IMR-90 (cell line): ENCODE data around the gene IL1R2. TPM values are rescaled to one million over a fixed set of nuclear protein-coding genes. Genes with fewer than 3 reads are reported as not detected.

Source experiments
- ATAC-seq: fragments of 200-7000 bp; cut with Tn5 transposase; 2 replicates; pipeline ENCODE4 v1.9.1; 2020; ENCODE audit warnings: low read depth, mild to moderate bottlenecking, moderate library complexity
- BruUV-seq: library from RNA; stranded (reverse); fragments of 400-500 nt; replicated peaks from 2 replicates; lab custom pipeline; 2021; lab: Mats Ljungman, UMichigan
- CTCF ChIA-PET: fragments of 300-600 bp; formaldehyde crosslinking; extraction: SDS; loops from one replicate; lab custom pipeline; 2021; ENCODE audit warnings: antibody characterized with exemption; lab: Yijun Ruan, JAX
- POLR2A ChIA-PET: fragments of 300-600 bp; sonication (Branson Sonifier 250); formaldehyde crosslinking; loops from one replicate; lab custom pipeline; 2022; ENCODE audit warnings: antibody characterized with exemption; ENCODE audit not compliant: unreplicated experiment; lab: Charles Lee
- DNase-seq: peaks from one replicate; pipeline ENCODE4 v3.0.0; 2013
- H2AFZ ChIP-seq: replicated peaks from 2 replicates; pipeline ENCODE3; 2013; ENCODE audit warnings: low read length, mild to moderate bottlenecking; ENCODE audit not compliant: poor library complexity
- H2AK5ac ChIP-seq: 2 replicates; pipeline ENCODE4 v1.6.1; 2013; ENCODE audit warnings: low read depth, low read length, inconsistent platforms
- H2AK9ac ChIP-seq: replicated peaks from 2 replicates; pipeline ENCODE3; 2013; ENCODE audit warnings: mild to moderate bottlenecking, low read depth, low read length, moderate library complexity; ENCODE audit not compliant: poor library complexity
- H2BK120ac ChIP-seq: 2 replicates; pipeline ENCODE4 v1.6.1; 2013; ENCODE audit warnings: low read depth, low read length, inconsistent platforms
- H2BK15ac ChIP-seq: 3 replicates; pipeline ENCODE4 v1.6.1; 2013; ENCODE audit warnings: low read depth, low read length, inconsistent platforms
- H2BK20ac ChIP-seq: 2 replicates; pipeline ENCODE4 v1.6.1; 2013; ENCODE audit warnings: low read depth, mild to moderate bottlenecking, inconsistent platforms, low read length, moderate library complexity
- H2BK5ac ChIP-seq: 2 replicates; pipeline ENCODE4 v1.6.1; 2013; ENCODE audit warnings: mild to moderate bottlenecking, low read depth, low read length, inconsistent platforms; ENCODE audit not compliant: poor library complexity, severe bottlenecking
- H3K14ac ChIP-seq: replicated peaks from 2 replicates; pipeline ENCODE4 v1.6.1; 2013; ENCODE audit warnings: low read depth, low read length, inconsistent platforms
- H3K18ac ChIP-seq: 2 replicates; pipeline ENCODE4 v1.6.1; 2013; ENCODE audit warnings: low read depth, low read length, control low read depth
- H3K23ac ChIP-seq: 2 replicates; pipeline ENCODE4 v1.6.1; 2013; ENCODE audit warnings: low read depth, low read length, inconsistent platforms
- H3K27ac ChIP-seq: 2 replicates; pipeline ENCODE4 v1.5.1; 2013; ENCODE audit warnings: mild to moderate bottlenecking, control low read depth, low read length; ENCODE audit not compliant: insufficient read depth
- H3K27me3 ChIP-seq: 2 replicates; pipeline ENCODE4 v1.6.1; 2013; ENCODE audit warnings: low read length; ENCODE audit not compliant: control insufficient read depth, insufficient read depth
- H3K36me3 ChIP-seq: 2 replicates; pipeline ENCODE4 v1.6.1; 2013; ENCODE audit warnings: low read length, mixed read lengths; ENCODE audit not compliant: control insufficient read depth, insufficient read depth
- H3K4ac ChIP-seq: 2 replicates; pipeline ENCODE4 v1.6.1; 2013; ENCODE audit warnings: low read depth, low read length, inconsistent platforms
- H3K4me1 ChIP-seq: 2 replicates; pipeline ENCODE4 v1.6.1; 2013; ENCODE audit warnings: low read length, mixed read lengths; ENCODE audit not compliant: control insufficient read depth, insufficient read depth
- H3K4me2 ChIP-seq: 2 replicates; pipeline ENCODE4 v1.6.1; 2013; ENCODE audit warnings: low read depth, mild to moderate bottlenecking, control low read depth, low read length, moderate library complexity
- H3K4me3 ChIP-seq: 2 replicates; pipeline ENCODE4 v1.5.1; 2013; ENCODE audit warnings: low read depth, mild to moderate bottlenecking, control low read depth, low read length, moderate library complexity; ENCODE audit not compliant: insufficient read depth
- H3K56ac ChIP-seq: 2 replicates; pipeline ENCODE4 v1.6.1; 2013; ENCODE audit warnings: low read length, inconsistent platforms; ENCODE audit not compliant: insufficient read depth; ENCODE audit errors: extremely low read depth
- H3K79me1 ChIP-seq, 2 experiments: 2 replicates each; pipeline ENCODE4 v1.6.1; 2013; ENCODE audit warnings: low read length in 2 of 2, inconsistent platforms in 1 of 2, low read depth in 1 of 2
- H3K9ac ChIP-seq: 2 replicates; pipeline ENCODE4 v1.6.1; 2013; ENCODE audit warnings: low read depth, low read length, control low read depth
- H3K9me1 ChIP-seq: 2 replicates; pipeline ENCODE4 v1.6.1; 2013; ENCODE audit warnings: low read length, inconsistent platforms; ENCODE audit not compliant: insufficient read depth
- H3K9me3 ChIP-seq: 2 replicates; pipeline ENCODE4 v1.6.1; 2013; ENCODE audit warnings: low read length; ENCODE audit not compliant: control insufficient read depth, insufficient read depth
- H4K20me1 ChIP-seq: 2 replicates; pipeline ENCODE4 v1.6.1; 2013; ENCODE audit warnings: low read length, inconsistent platforms; ENCODE audit not compliant: insufficient read depth
- H4K5ac ChIP-seq: 2 replicates; pipeline ENCODE4 v1.6.1; 2013; ENCODE audit warnings: mild to moderate bottlenecking, low read depth, low read length, control low read depth
- H4K8ac ChIP-seq, 2 experiments: 2 replicates each; pipeline ENCODE4 v1.6.1; 2013; ENCODE audit warnings: low read depth in 2 of 2, low read length in 2 of 2, control low read depth in 1 of 2, inconsistent platforms in 1 of 2
- H4K91ac ChIP-seq: 2 replicates; pipeline ENCODE4 v1.6.1; 2013; ENCODE audit warnings: low read depth, low read length, inconsistent platforms; ENCODE audit not compliant: insufficient read depth
- BHLHE40 ChIP-seq: fragments of 150-350 bp; IDR thresholded peaks from 2 replicates; pipeline ENCODE4 v1.6.1; 2016; ENCODE audit warnings: mild to moderate bottlenecking, low read depth, low read length
- CEBPB ChIP-seq: IDR thresholded peaks from 2 replicates; pipeline ENCODE4 v1.6.1; 2012; ENCODE audit warnings: low read depth, low read length, improper control_type of control experiment
- CHD1 ChIP-seq: IDR thresholded peaks from 2 replicates; pipeline ENCODE4 v1.6.1; 2012; ENCODE audit warnings: low read depth, low read length, improper control_type of control experiment
- ELK1 ChIP-seq: fragments of 150-350 bp; IDR thresholded peaks from 2 replicates; pipeline ENCODE4 v1.6.1; 2016; ENCODE audit warnings: low read depth, mild to moderate bottlenecking, low read length, moderate library complexity, borderline replicate concordance
- FOS ChIP-seq: fragments of 150-350 bp; IDR thresholded peaks from 2 replicates; pipeline ENCODE4 v1.6.1; 2016; ENCODE audit warnings: low read depth, low read length
- MAFK ChIP-seq: IDR thresholded peaks from 2 replicates; pipeline ENCODE4 v1.6.1; 2012; ENCODE audit warnings: low read depth, low read length, improper control_type of control experiment
- MAZ ChIP-seq: IDR thresholded peaks from 2 replicates; pipeline ENCODE4 v1.6.1; 2012; ENCODE audit warnings: low read depth, mild to moderate bottlenecking, low read length, improper control_type of control experiment, moderate library complexity, borderline replicate concordance
- MXI1 ChIP-seq: IDR thresholded peaks from 2 replicates; pipeline ENCODE4 v1.6.1; 2012; ENCODE audit warnings: low read depth, mild to moderate bottlenecking, low read length, moderate library complexity, borderline replicate concordance
- NFE2L2 ChIP-seq: fragments of 150-350 bp; IDR thresholded peaks from 2 replicates; pipeline ENCODE4 v1.6.1; 2016; ENCODE audit warnings: low read depth, mild to moderate bottlenecking, low read length
- POLR2A ChIP-seq: IDR thresholded peaks from 2 replicates; pipeline ENCODE4 v1.6.1; 2012; ENCODE audit warnings: mild to moderate bottlenecking, low read depth, low read length
- RAD21 ChIP-seq: IDR thresholded peaks from 2 replicates; pipeline ENCODE4 v1.6.1; 2012; ENCODE audit warnings: low read length, improper control_type of control experiment
- RCOR1 ChIP-seq: IDR thresholded peaks from 2 replicates; pipeline ENCODE4 v1.6.1; 2012; ENCODE audit warnings: mild to moderate bottlenecking, low read length, improper control_type of control experiment; ENCODE audit not compliant: insufficient replicate concordance
- RFX5 ChIP-seq: IDR thresholded peaks from 2 replicates; pipeline ENCODE4 v1.8.0; 2012; ENCODE audit warnings: low read depth, mild to moderate bottlenecking, low read length, moderate library complexity
- SMC3 ChIP-seq: fragments of 150-350 bp; IDR thresholded peaks from 2 replicates; pipeline ENCODE4 v1.6.1; 2016; ENCODE audit warnings: low read depth, mild to moderate bottlenecking, antibody characterized with exemption, low read length, moderate library complexity
- USF2 ChIP-seq: fragments of 150-350 bp; IDR thresholded peaks from 2 replicates; pipeline ENCODE4 v1.6.1; 2017; ENCODE audit warnings: mild to moderate bottlenecking, antibody characterized with exemption, low read length, low read depth
- WGBS, 2 experiments: methylation state at CpG; one replicate each; pipeline versions ENCODE4 v1.1.5 to v1.1.7; 2013; ENCODE audit warnings: missing lambda C conversion rate in 2 of 2; ENCODE audit not compliant: insufficient read length in 1 of 2; ENCODE audit errors: extremely low coverage in 2 of 2; 5-methylcytosine and 5-hydroxymethylcytosine counted together
- dilution Hi-C: fragments of 300-500 bp; cut with HindIII; formaldehyde crosslinking; loops from one replicate; pipeline ENCODE4 v1.14.3; 2018; ENCODE audit warnings: low sequenced_read_pairs; ENCODE audit not compliant: unreplicated experiment
- in situ Hi-C: fragments of 300-500 bp; cut with MboI; formaldehyde crosslinking; loops from 3 replicates; pipeline ENCODE4 v1.14.3; 2019; ENCODE audit warnings: low sequenced_read_pairs, inconsistent platforms, mixed read lengths
- intact Hi-C: fragments of 100-400 bp; cut with micrococcal nuclease; formaldehyde crosslinking; loops from 2 replicates; pipeline ENCODE4 v1.10.0; 2022
- polyA plus RNA-seq, 3 experiments: library from polyadenylated mRNA; depleted of rRNA; stranded (reverse); fragments of >200 nt; gene quantifications; 2 replicates each; pipeline ENCODE4 v1.2.3, GENCODE V29; 2012; ENCODE audit warnings: low replicate concordance in 1 of 3
- total RNA-seq: library from RNA; depleted of rRNA; stranded (reverse); fragments of >200 nt; gene quantifications from 2 replicates; pipeline ENCODE4 v1.2.3, GENCODE V29; 2012
- TF ChIP-seq, protein P1 (sequence below): conservative IDR thresholded peaks from 2 replicates; pipeline ENCODE4 v1.5.1; 2012; ENCODE audit warnings: mild to moderate bottlenecking, low read depth, low read length, improper control_type of control experiment

The IL1R2 gene
- total and polyA plus RNA-seq, 2 of the 4 experiments (the other 2 are of a cell fraction), result not detected

- ChIA-PET POLR2A (no interaction called here), CTCF (no interaction called here)
- Histone ChIP-seq H2AK5ac (no peak overlapping the region), H3K27ac (no peak overlapping the region), H3K4me2 (no peak overlapping the region), H3K4ac (no peak overlapping the region), H3K56ac (no peak overlapping the region), H2BK20ac (no peak overlapping the region), H2AFZ (no peak overlapping the region), H3K9me1 (no peaks in the 10 kb centered on the region), H4K5ac (no peak overlapping the region), H4K20me1 (no peaks in the 10 kb centered on the region), H2AK9ac (no peak overlapping the region), H4K8ac (no peak overlapping the region), H4K91ac (no peak overlapping the region), H3K9me3 (no peaks in the 10 kb centered on the region), H3K4me1 (no peaks in the 10 kb centered on the region), H2BK120ac (no peak overlapping the region), H3K4me3 (no peak overlapping the region), H3K27me3 (peaks cover 18% of the 10 kb centered on the region), H3K36me3 (no peaks in the 10 kb centered on the region), H3K14ac (no peak overlapping the region), H3K79me1 (no peaks in the 10 kb centered on the region), H3K9ac (no peak overlapping the region), H2BK5ac (no peak overlapping the region), H3K18ac (no peak overlapping the region), H3K23ac (no peak overlapping the region), H2BK15ac (no peak overlapping the region)
- in situ Hi-C loops (no loop called here), intact Hi-C loops (no loop called here), dilution Hi-C loops (no loop called here)
- no CpG with 5 or more reads among the region's 8 CpGs for WGBS, 2 experiments
- ATAC-seq (no peak), DNase-seq (no peak)
- no TSS peak for BruUV-seq
- TF ChIP-seq USF2, result no peak
- TF ChIP-seq, protein P1, sequence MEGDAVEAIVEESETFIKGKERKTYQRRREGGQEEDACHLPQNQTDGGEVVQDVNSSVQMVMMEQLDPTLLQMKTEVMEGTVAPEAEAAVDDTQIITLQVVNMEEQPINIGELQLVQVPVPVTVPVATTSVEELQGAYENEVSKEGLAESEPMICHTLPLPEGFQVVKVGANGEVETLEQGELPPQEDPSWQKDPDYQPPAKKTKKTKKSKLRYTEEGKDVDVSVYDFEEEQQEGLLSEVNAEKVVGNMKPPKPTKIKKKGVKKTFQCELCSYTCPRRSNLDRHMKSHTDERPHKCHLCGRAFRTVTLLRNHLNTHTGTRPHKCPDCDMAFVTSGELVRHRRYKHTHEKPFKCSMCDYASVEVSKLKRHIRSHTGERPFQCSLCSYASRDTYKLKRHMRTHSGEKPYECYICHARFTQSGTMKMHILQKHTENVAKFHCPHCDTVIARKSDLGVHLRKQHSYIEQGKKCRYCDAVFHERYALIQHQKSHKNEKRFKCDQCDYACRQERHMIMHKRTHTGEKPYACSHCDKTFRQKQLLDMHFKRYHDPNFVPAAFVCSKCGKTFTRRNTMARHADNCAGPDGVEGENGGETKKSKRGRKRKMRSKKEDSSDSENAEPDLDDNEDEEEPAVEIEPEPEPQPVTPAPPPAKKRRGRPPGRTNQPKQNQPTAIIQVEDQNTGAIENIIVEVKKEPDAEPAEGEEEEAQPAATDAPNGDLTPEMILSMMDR, result no peak
- no peak for TF ChIP-seq MAFK
- TF ChIP-seq BHLHE40, result no peak
- no peak for TF ChIP-seq ELK1
- no peak for TF ChIP-seq CEBPB
- TF ChIP-seq RAD21, result no peak
- no peak for TF ChIP-seq FOS
- TF ChIP-seq POLR2A, result no peak
- TF ChIP-seq NFE2L2, result no peak
- TF ChIP-seq SMC3, result no peak
- no peak for TF ChIP-seq CHD1
- TF ChIP-seq MAZ, result no peak
- TF ChIP-seq RFX5, result no peak
- TF ChIP-seq RCOR1, result no peak
- no peak for TF ChIP-seq MXI1
These were observed 8.3 kb upstream of the IL1R2 start for GRCh38 chr2:101983486-101983885.
